OCI-LY3 (cell line): Measurements from ENCODE around the gene ANKRD17.

ENCODE experiments used
- H2AFZ ChIP-seq: fragments of 200-600, 300-600 bp; shearing (Covaris generic); 2 replicates; pipeline ENCODE4 v1.6.0; 2014; ENCODE audit warnings: antibody characterized with exemption, low read depth, low read length
- H3K27ac ChIP-seq: fragments of 200-600, 300-600 bp; sonication (generic); 2 replicates; pipeline ENCODE4 v1.5.1; 2014; ENCODE audit warnings: mild to moderate bottlenecking, low read length, moderate library complexity, mixed read lengths
- H3K27me3 ChIP-seq: fragments of 200-600, 300-600 bp; sonication (generic); 2 replicates; pipeline ENCODE4 v1.6.1; 2014; ENCODE audit warnings: low read depth, low read length, mixed read lengths
- H3K36me3 ChIP-seq: fragments of 200-600, 300-600 bp; sonication (generic); replicated peaks from 2 replicates; pipeline ENCODE3; 2014; ENCODE audit warnings: low read depth, low read length, mixed read lengths
- H3K4me1 ChIP-seq: fragments of 300-600, 200-600 bp; sonication (generic); 2 replicates; pipeline ENCODE4 v1.6.1; 2014; ENCODE audit warnings: low read length, mixed read lengths
- H3K4me2 ChIP-seq: fragments of 200-600, 300-600 bp; sonication (generic); 2 replicates; pipeline ENCODE4 v1.6.1; 2014; ENCODE audit warnings: low read length, mixed read lengths
- H3K4me3 ChIP-seq: fragments of 300-600, 200-600 bp; sonication (generic); 2 replicates; pipeline ENCODE4 v1.5.1; 2014; ENCODE audit warnings: antibody characterized with exemption, mild to moderate bottlenecking, low read length, moderate library complexity
- H3K79me2 ChIP-seq: fragments of 300-600, 200-600 bp; shearing (Covaris generic); 2 replicates; pipeline ENCODE4 v1.6.1; 2014; ENCODE audit warnings: mild to moderate bottlenecking, low read length, mixed read lengths
- H3K9ac ChIP-seq: fragments of 300-600, 200-600 bp; shearing (Covaris generic); 2 replicates; pipeline ENCODE4 v1.6.0; 2014; ENCODE audit warnings: mild to moderate bottlenecking, low read length, moderate library complexity
- H3K9me3 ChIP-seq: fragments of 200-600, 300-600 bp; shearing (Covaris generic); 2 replicates; pipeline ENCODE4 v1.6.1; 2014; ENCODE audit warnings: low read length, mixed read lengths; ENCODE audit not compliant: insufficient read depth
- H4K20me1 ChIP-seq: fragments of 200-600, 300-600 bp; sonication (generic); 2 replicates; pipeline ENCODE4 v1.6.1; 2016; ENCODE audit warnings: low read length, mixed read lengths; ENCODE audit not compliant: insufficient read depth
- CTCF ChIP-seq: fragments of 200-600, 300-600 bp; sonication (generic); IDR thresholded peaks from 2 replicates; pipeline ENCODE4 v1.5.1; 2014; ENCODE audit warnings: antibody characterized with exemption, low read length, low read depth
- EZH2phosphoT487 ChIP-seq: fragments of 200-600 bp; shearing (Covaris generic); IDR thresholded peaks from 2 replicates; pipeline ENCODE4 v1.6.1; 2018; ENCODE audit warnings: antibody characterized with exemption, mixed run types, low read depth

Gene ANKRD17

GRCh38 chr4:73067971-73068394, 190.6 kb downstream of the ANKRD17 start:
- Histone ChIP-seq H2AFZ (peak overlapping the region; percentile 53; the same call in 1 of the 2 replicates), H3K4me1 (peaks cover 14% of the 10 kb centered on the region), H3K27ac (peak overlapping the region; percentile 95), H3K9ac (peak overlapping the region; percentile 81), H3K79me2 (peaks cover 55% of the 10 kb centered on the region), H4K20me1 (no peaks in the 10 kb centered on the region), H3K9me3 (no peaks in the 10 kb centered on the region), H3K4me3 (peak overlapping the region; percentile 88), H3K36me3 (peaks cover 37% of the 10 kb centered on the region), H3K4me2 (peak overlapping the region; percentile 81), H3K27me3 (no peaks in the 10 kb centered on the region)
- TF ChIP-seq CTCF (no peak), EZH2phosphoT487 (no peak)

DNA sequence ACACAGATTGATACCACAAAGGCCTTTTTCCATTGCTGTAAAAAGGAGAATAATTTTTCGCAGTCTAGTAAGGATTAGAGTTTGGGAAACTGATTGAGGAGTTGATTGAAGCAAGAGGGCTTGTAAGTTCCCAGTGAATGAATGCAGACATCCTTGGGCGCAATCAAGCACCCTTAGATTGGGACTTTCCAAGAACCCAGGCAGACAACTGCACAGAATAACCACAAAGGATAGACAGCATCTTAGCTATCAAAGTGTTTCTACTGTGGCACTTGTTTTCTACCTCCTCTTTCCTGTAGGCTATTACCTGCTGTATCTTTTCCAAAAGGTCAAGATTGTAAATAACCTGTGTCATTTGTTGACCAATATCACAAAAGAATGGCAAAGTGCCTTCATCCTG, 191.7 kb downstream of the ANKRD17 start:
- H3K27me3 ChIP-seq, result no peaks in the 10 kb centered on the region
- H3K27ac ChIP-seq, result no peak overlapping the region
- H3K4me2 ChIP-seq, result no peak overlapping the region
- H2AFZ ChIP-seq, result no peak overlapping the region
- no peak overlapping the region for H3K9ac ChIP-seq
- peaks cover 60% of the 10 kb centered on the region for H3K79me2 ChIP-seq
- H4K20me1 ChIP-seq, result no peaks in the 10 kb centered on the region
- no peak for TF ChIP-seq CTCF
- no peak for TF ChIP-seq EZH2phosphoT487
- no peaks in the 10 kb centered on the region for H3K9me3 ChIP-seq
- H3K36me3 ChIP-seq, result peaks cover 40% of the 10 kb centered on the region
- H3K4me1 ChIP-seq, result peaks cover 14% of the 10 kb centered on the region
- no peak overlapping the region for H3K4me3 ChIP-seq

DNA sequence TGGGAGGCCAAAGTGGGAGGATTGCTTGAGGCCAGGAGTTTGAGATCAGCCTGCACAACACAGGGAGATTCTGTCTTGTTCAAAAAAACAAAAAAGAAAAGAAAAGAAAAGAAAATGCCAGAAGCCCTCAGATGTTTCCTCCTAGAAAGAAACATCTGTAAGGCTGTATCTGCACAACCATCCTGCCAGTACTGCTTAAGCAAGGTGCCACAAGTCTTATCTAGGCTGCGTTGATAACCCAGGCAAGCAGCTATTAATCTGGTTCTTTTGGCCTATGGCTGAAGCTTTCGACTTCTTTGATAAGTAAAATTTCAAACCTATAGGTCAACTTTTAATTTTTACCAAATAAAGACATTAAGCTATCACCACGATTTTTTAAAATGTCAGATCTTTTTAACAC, 192.2 kb downstream of the ANKRD17 start:
- Histone ChIP-seq H3K4me2 (no peak overlapping the region), H3K27me3 (no peaks in the 10 kb centered on the region), H3K4me1 (peaks cover 14% of the 10 kb centered on the region), H3K79me2 (peaks cover 60% of the 10 kb centered on the region), H3K9me3 (no peaks in the 10 kb centered on the region), H2AFZ (no peak overlapping the region), H3K4me3 (no peak overlapping the region), H3K36me3 (peaks cover 44% of the 10 kb centered on the region), H3K9ac (no peak overlapping the region), H3K27ac (no peak overlapping the region), H4K20me1 (no peaks in the 10 kb centered on the region)
- no peak for TF ChIP-seq EZH2phosphoT487
- TF ChIP-seq CTCF, result no peak

DNA sequence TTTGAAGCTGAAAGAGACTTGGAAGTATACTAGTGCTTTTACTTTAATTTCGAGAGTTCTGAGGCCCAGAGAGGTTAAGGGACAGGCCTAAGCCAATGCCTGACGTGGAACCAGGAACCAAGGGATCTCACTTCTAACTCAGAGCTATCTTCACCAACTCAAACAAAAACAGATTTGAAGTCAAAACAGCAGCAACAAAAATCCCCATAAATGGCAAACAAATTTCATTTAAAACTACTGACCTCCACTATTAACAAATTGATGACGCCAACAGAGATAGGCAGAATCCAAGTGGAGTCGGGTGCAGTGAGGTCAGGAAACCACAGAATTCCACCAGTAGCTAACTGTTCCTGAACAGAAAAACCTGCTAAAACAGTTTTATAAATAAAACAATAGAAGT, 194.1 kb downstream of the ANKRD17 start:
- H2AFZ ChIP-seq, result no peak overlapping the region
- H3K9ac ChIP-seq, result no peak overlapping the region
- no peak overlapping the region for H3K27ac ChIP-seq
- peaks cover 7% of the 10 kb centered on the region for H3K4me1 ChIP-seq
- H3K4me3 ChIP-seq, result no peak overlapping the region
- no peaks in the 10 kb centered on the region for H3K9me3 ChIP-seq
- no peaks in the 10 kb centered on the region for H3K27me3 ChIP-seq
- H4K20me1 ChIP-seq, result no peaks in the 10 kb centered on the region
- peaks cover 60% of the 10 kb centered on the region for H3K79me2 ChIP-seq
- TF ChIP-seq CTCF, result no peak
- no peak for TF ChIP-seq EZH2phosphoT487
- H3K4me2 ChIP-seq, result no peak overlapping the region
- peaks cover 56% of the 10 kb centered on the region for H3K36me3 ChIP-seq
